H1 (cell line): ENCODE results near the gene MAPK1. TPM values are rescaled to one million over a fixed set of nuclear protein-coding genes. Genes with fewer than 3 reads are reported as not detected.

ENCODE experiments used
- CTCF ChIA-PET: fragments of 300-600 bp; sonication (Branson Sonifier 250); formaldehyde crosslinking; loops from one replicate; lab custom pipeline; 2021; ENCODE audit not compliant: partially characterized antibody; lab: Charles Lee
- POLR2A ChIA-PET: fragments of 300-600 bp; sonication (Branson Sonifier 250); formaldehyde crosslinking; loops from one replicate; lab custom pipeline; 2021; ENCODE audit warnings: inconsistent platforms; ENCODE audit not compliant: partially characterized antibody; lab: Charles Lee
- DNase-seq, 2 experiments: peaks; one replicate each; pipeline versions ENCODE4 v3.0.0 to v3.0.0-alpha.2; 2010 to 2022; ENCODE audit warnings: low spot score in 2 of 2, low read depth in 1 of 2, mixed read lengths in 1 of 2
- FAIRE-seq: peaks from 2 replicates; lab custom pipeline; 2011; peaks lifted over from hg19 to GRCh38; lab: Jason Lieb, UNC
- H2AFZ ChIP-seq: 2 replicates; pipeline ENCODE4 v1.8.1; 2012; ENCODE audit warnings: low read length, inconsistent platforms
- H2AK5ac ChIP-seq: 2 replicates; pipeline ENCODE4 v1.6.1; 2013; ENCODE audit warnings: low read depth, low read length
- H2BK120ac ChIP-seq: replicated peaks from 2 replicates; pipeline ENCODE3; 2013; ENCODE audit warnings: low read depth, low read length, inconsistent platforms
- H2BK12ac ChIP-seq: 2 replicates; pipeline ENCODE4 v1.6.1; 2013; ENCODE audit warnings: low read depth, low read length
- H2BK15ac ChIP-seq: 2 replicates; pipeline ENCODE4 v1.6.1; 2013; ENCODE audit warnings: low read length
- H2BK20ac ChIP-seq: 2 replicates; pipeline ENCODE4 v1.6.1; 2013; ENCODE audit warnings: low read length
- H2BK5ac ChIP-seq: 2 replicates; pipeline ENCODE4 v1.6.1; 2013; ENCODE audit warnings: low read depth, low read length
- H3K14ac ChIP-seq: 2 replicates; pipeline ENCODE4 v1.6.1; 2013; ENCODE audit warnings: inconsistent platforms; ENCODE audit not compliant: insufficient read length
- H3K18ac ChIP-seq: 2 replicates; pipeline ENCODE4 v1.6.1; 2013; ENCODE audit warnings: low read length; ENCODE audit errors: extremely low read depth
- H3K23ac ChIP-seq: 2 replicates; pipeline ENCODE4 v1.6.1; 2013; ENCODE audit warnings: inconsistent platforms; ENCODE audit not compliant: insufficient read length
- H3K23me2 ChIP-seq: 2 replicates; pipeline ENCODE4 v1.6.1; 2013; ENCODE audit warnings: low read depth, low read length
- H3K27ac ChIP-seq: 2 replicates; pipeline ENCODE4 v1.6.1; 2011; ENCODE audit warnings: low read depth, low read length, inconsistent platforms
- H3K27me3 ChIP-seq, 4 experiments: replicated peaks in 1 of 4; 1 replicate in 1 of 4; 2 replicates in 3 of 4; pipeline versions ENCODE4 v1.6.1 to v1.8.1; 2011 to 2013; ENCODE audit warnings: low read length in 3 of 4, mild to moderate bottlenecking in 3 of 4, inconsistent platforms in 2 of 4, mixed read lengths in 2 of 4, moderate library complexity in 1 of 4; ENCODE audit not compliant: control insufficient read depth in 3 of 4, insufficient read depth in 3 of 4; ENCODE audit errors: extremely low read depth in 1 of 4
- H3K36me3 ChIP-seq, 4 experiments: 2 replicates each; pipeline versions ENCODE4 v1.6.1 to v1.8.1; 2011 to 2013; ENCODE audit warnings: mild to moderate bottlenecking in 4 of 4, low read length in 3 of 4, moderate library complexity in 2 of 4, control low read depth in 1 of 4, inconsistent platforms in 1 of 4; ENCODE audit not compliant: insufficient read depth in 4 of 4, control insufficient read depth in 2 of 4
- H3K4ac ChIP-seq: replicated peaks from 2 replicates; pipeline ENCODE3; 2013; ENCODE audit warnings: low read length, low read depth, mixed read lengths, inconsistent platforms; ENCODE audit not compliant: insufficient read length
- H3K4me1 ChIP-seq, 4 experiments: replicated peaks in 1 of 4; 1 replicate in 1 of 4; 2 replicates in 3 of 4; pipeline versions ENCODE4 v1.6.1 to v1.8.1; 2011 to 2013; ENCODE audit warnings: low read length in 3 of 4, inconsistent platforms in 2 of 4, mixed read lengths in 1 of 4; ENCODE audit not compliant: insufficient read depth in 4 of 4, control insufficient read depth in 3 of 4
- H3K4me2 ChIP-seq, 2 experiments: 2 replicates each; pipeline versions ENCODE4 v1.6.1 to v1.8.1; 2011 to 2013; ENCODE audit warnings: low read depth in 2 of 2, low read length in 2 of 2, control low read depth in 1 of 2, inconsistent platforms in 1 of 2, mild to moderate bottlenecking in 1 of 2; ENCODE audit not compliant: insufficient read depth in 1 of 2
- H3K4me3 ChIP-seq, 4 experiments: fragments of 200-600, 300-600 bp in 1 of 4; sonication (generic), shearing (Covaris generic), sonication (Bioruptor Twin) in 1 of 4; 2 replicates each; pipeline versions ENCODE4 v1.5.1 to v1.8.1; 2011 to 2016; ENCODE audit warnings: low read length in 4 of 4, low read depth in 3 of 4, control low read depth in 2 of 4, inconsistent platforms in 2 of 4, mild to moderate bottlenecking in 2 of 4, mixed read lengths in 1 of 4, moderate library complexity in 1 of 4; ENCODE audit not compliant: insufficient read depth in 2 of 4; ENCODE audit errors: extremely low read depth in 1 of 4
- H3K56ac ChIP-seq: replicated peaks from 2 replicates; pipeline ENCODE3; 2013; ENCODE audit warnings: low read depth, mild to moderate bottlenecking, mixed read lengths, low read length, inconsistent platforms; ENCODE audit not compliant: insufficient read length
- H3K79me1 ChIP-seq: 2 replicates; pipeline ENCODE4 v1.6.1; 2013; ENCODE audit warnings: low read depth, low read length, control low read depth
- H3K79me2 ChIP-seq, 2 experiments: 2 replicates each; pipeline versions ENCODE4 v1.6.1 to v1.8.1; 2012 to 2013; ENCODE audit warnings: low read length in 2 of 2, mild to moderate bottlenecking in 2 of 2, inconsistent platforms in 1 of 2; ENCODE audit not compliant: insufficient read depth in 2 of 2, control insufficient read depth in 1 of 2
- H3K9ac ChIP-seq, 4 experiments: replicated peaks in 1 of 4; 1 replicate in 1 of 4; 2 replicates in 3 of 4; pipeline versions ENCODE4 v1.6.1 to v1.8.1; 2011 to 2013; ENCODE audit warnings: low read depth in 3 of 4, low read length in 3 of 4, control low read depth in 2 of 4, mild to moderate bottlenecking in 2 of 4, moderate library complexity in 2 of 4, inconsistent platforms in 1 of 4; ENCODE audit errors: extremely low read depth in 1 of 4
- H3K9me3 ChIP-seq, 2 experiments: 2 replicates each; pipeline versions ENCODE4 v1.6.1 to v1.8.1; 2012 to 2013; ENCODE audit warnings: mild to moderate bottlenecking in 2 of 2, moderate library complexity in 2 of 2, control low read depth in 1 of 2, inconsistent platforms in 1 of 2, low read depth in 1 of 2, low read length in 1 of 2, mixed read lengths in 1 of 2; ENCODE audit not compliant: insufficient read depth in 2 of 2
- H4K20me1 ChIP-seq, 2 experiments: replicated peaks in 1 of 2; 2 replicates each; pipeline versions ENCODE3 to v1.8.1; 2011 to 2013; ENCODE audit warnings: inconsistent platforms in 2 of 2, low read length in 2 of 2, mild to moderate bottlenecking in 1 of 2; ENCODE audit not compliant: insufficient read depth in 2 of 2, control insufficient read depth in 1 of 2
- H4K5ac ChIP-seq: 2 replicates; pipeline ENCODE4 v1.6.1; 2013; ENCODE audit warnings: low read length, low read depth, mixed read lengths, inconsistent platforms; ENCODE audit not compliant: insufficient read length
- H4K8ac ChIP-seq: 2 replicates; pipeline ENCODE4 v1.8.0; 2013; ENCODE audit warnings: mild to moderate bottlenecking, moderate library complexity, low read length, inconsistent platforms; ENCODE audit not compliant: insufficient read depth; ENCODE audit errors: extremely low read depth
- H4K91ac ChIP-seq: replicated peaks from 2 replicates; pipeline ENCODE3; 2013; ENCODE audit warnings: low read length, mixed read lengths, inconsistent platforms; ENCODE audit not compliant: insufficient read length
- RBBP5 ChIP-seq: IDR thresholded peaks from 2 replicates; pipeline ENCODE4 v1.7.1; 2012; ENCODE audit warnings: low read depth, mild to moderate bottlenecking, inconsistent platforms, low read length, moderate library complexity, borderline replicate concordance
- WGBS, 2 experiments: shearing (Covaris generic) in 1 of 2; methylation state at CpG; one replicate each; pipeline versions ENCODE4 v1.1.6 to v1.1.7; 2013 to 2015; ENCODE audit warnings: low lambda C conversion rate in 2 of 2, mixed read lengths in 2 of 2, inconsistent platforms in 1 of 2, low coverage in 1 of 2, missing lambda C conversion rate in 1 of 2; ENCODE audit not compliant: insufficient replicate concordance in 2 of 2, insufficient coverage in 1 of 2, insufficient read length in 1 of 2; ENCODE audit errors: extremely low coverage in 1 of 2, missing lambda C conversion rate in 1 of 2; 5-methylcytosine and 5-hydroxymethylcytosine counted together
- polyA plus RNA-seq, 7 experiments: library from polyadenylated mRNA; depleted of rRNA in 3 of 7; stranded (reverse) in 5 of 7; unstranded in 2 of 7; fragments of >200 nt in 5 of 7; fragments of 200-250 nt in 2 of 7; gene quantifications; 1 replicate in 5 of 7; 2 replicates in 1 of 7; 4 replicates in 1 of 7; pipeline versions ENCODE4 v1.2.1 to v1.2.3, GENCODE V29; 2011 to 2013; ENCODE audit warnings: missing spikeins in 2 of 7, mixed read lengths in 2 of 7
- total RNA-seq: library from RNA; stranded (reverse); fragmentation: NEBNext Ultra II Directional; extraction: Animal tissue kit (Norgen Biotek cat#: 25700); gene quantifications from 2 replicates; pipeline ENCODE4 v1.2.1, GENCODE V29; 2021

The MAPK1 gene
- total and polyA plus RNA-seq, 2 of the 8 experiments (the other 6 are each of a cell fraction or from before 2014, with no cell fraction given), result 28.1 to 101 TPM

DNA sequence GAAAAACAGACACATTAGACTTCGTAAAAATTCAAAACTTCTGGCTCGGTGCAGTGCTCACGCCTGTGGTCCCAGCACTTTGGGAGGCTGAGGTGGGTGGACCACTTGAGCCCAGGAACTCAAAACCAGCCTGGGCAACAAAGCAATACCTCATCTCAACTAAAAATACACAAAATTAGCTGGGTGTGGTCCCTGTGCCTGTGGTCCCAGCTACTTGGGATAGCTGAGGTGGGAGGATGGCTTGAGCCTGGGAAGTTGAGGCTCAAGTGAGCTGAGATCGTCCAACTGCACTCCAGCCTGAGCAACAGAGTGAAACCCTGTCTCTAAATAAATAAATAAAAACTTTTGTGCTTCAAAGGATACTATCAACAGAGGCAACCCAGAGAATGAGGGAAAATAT lies 155.6 kb downstream of the MAPK1 start:
- Histone ChIP-seq H2BK12ac (no peak overlapping the region), H2AK5ac (no peak overlapping the region), H3K79me1 (no peaks in the 10 kb centered on the region), H3K18ac (no peak overlapping the region), H3K4me1 (no peaks in the 10 kb centered on the region), H3K79me2 (no peaks in the 10 kb centered on the region), H3K56ac (no peak overlapping the region), H3K27ac (no peak overlapping the region), H2BK5ac (no peak overlapping the region), H2BK20ac (no peak overlapping the region), H2BK15ac (no peak overlapping the region), H3K23ac (no peak overlapping the region), H2AFZ (no peak overlapping the region), H3K9me3 (no peaks in the 10 kb centered on the region), H4K91ac (no peak overlapping the region), H3K36me3 (peaks cover 0 to 5% (median 3%) of the 10 kb centered on the region in 4 experiments; a peak in 2 of 8 replicates), H3K27me3 (no peaks in the 10 kb centered on the region), H4K5ac (no peak overlapping the region), H3K4me2 (no peak overlapping the region), H3K23me2 (no peaks in the 10 kb centered on the region), H4K8ac (no peak overlapping the region), H3K14ac (no peak overlapping the region), H3K4me3 (no peak overlapping the region), H4K20me1 (peaks cover 0 to 10% of the 10 kb centered on the region in 2 experiments), H3K4ac (no peak overlapping the region), H2BK120ac (no peak overlapping the region), H3K9ac (no peak overlapping the region)
- 92% methylated on average over 4 of the region's 4 CpGs; no CpG with 5 or more reads in 1 of the 2 experiments for WGBS, 2 experiments
- DNase-seq, result no peak
- no peak for FAIRE-seq
- ChIA-PET POLR2A (interaction anchor here (1.1 kb wide), 1 partner anchor 9 kb away, joined by 3 read pairs; no protein-coding TSS in a partner anchor), CTCF (interaction anchor here (0.7 to 2.9 kb wide), 3 partner anchors 9 to 226 kb away, joined by 3 to 11 read pairs (median 3); no protein-coding TSS in a partner anchor)
- no peak for TF ChIP-seq RBBP5
